Suppressor macrophage treated with lipopolysaccharide for 1 hour (primary cell): ENCODE results near the gene ATP8B4.
A peak's percentile ranks its signal among the peaks of the same experiment; 100 is the strongest.

Experiments used
- DNase-seq, 3 donors: peaks; one replicate each; pipeline ENCODE4 v3.0.0-alpha.2; 2020 to 2022

Gene ATP8B4

GRCh38 chr15:49848807-49849206 is 270.2 kb downstream of the ATP8B4 start:
- DNase-seq: no peak

GRCh38 chr15:49848282-49848724 is 270.7 kb downstream of the ATP8B4 start:
- no peak for DNase-seq

- DNase-seq: no peak
These were observed 271.4 kb downstream of the ATP8B4 start for GRCh38 chr15:49847423-49848281.

GRCh38 chr15:49844390-49844789 is 274.6 kb downstream of the ATP8B4 start:
- DNase-seq: no peak

- DNase-seq: no peak
These were observed 275.3 kb downstream of the ATP8B4 start for GRCh38 chr15:49843725-49844124.

- no peak for DNase-seq
These were observed 276.9 kb downstream of the ATP8B4 start for GRCh38 chr15:49842031-49842730.

- DNase-seq: no peak
These were observed 286.5 kb downstream of the ATP8B4 start for GRCh38 chr15:49832511-49832910.

GRCh38 chr15:49831206-49831965 is 287.6 kb downstream of the ATP8B4 start:
- peak in 1 of 3 donors; percentile 21 for DNase-seq

- DNase-seq: no peak
These were observed 288.6 kb downstream of the ATP8B4 start for GRCh38 chr15:49830391-49830790.

- no peak for DNase-seq
These were observed 291.7 kb downstream of the ATP8B4 start for GRCh38 chr15:49827311-49827710.

- DNase-seq: no peak
These were observed 292.3 kb downstream of the ATP8B4 start for GRCh38 chr15:49826640-49827234.

- no peak for DNase-seq
These were observed 294.3 kb downstream of the ATP8B4 start for GRCh38 chr15:49824775-49825099.

- no peak for DNase-seq
These were observed 294.9 kb downstream of the ATP8B4 start for GRCh38 chr15:49823987-49824774.

GRCh38 chr15:49817100-49817499 is 301.9 kb downstream of the ATP8B4 start:
- no peak for DNase-seq

- DNase-seq: peak in 2 of 3 donors; percentile 11 to 20
These were observed 303.1 kb downstream of the ATP8B4 start for GRCh38 chr15:49815950-49816349.

GRCh38 chr15:49815526-49815925 is 303.5 kb downstream of the ATP8B4 start:
- no peak for DNase-seq

- DNase-seq: no peak
These were observed 304.3 kb downstream of the ATP8B4 start for GRCh38 chr15:49814709-49815108.

GRCh38 chr15:49813625-49814024 is 305.4 kb downstream of the ATP8B4 start:
- no peak for DNase-seq

- no peak for DNase-seq
These were observed 308.3 kb downstream of the ATP8B4 start for GRCh38 chr15:49810720-49811119.

GRCh38 chr15:49809894-49810609 is 309.0 kb downstream of the ATP8B4 start:
- DNase-seq: no peak

GRCh38 chr15:49808341-49808740 is 310.7 kb downstream of the ATP8B4 start:
- no peak for DNase-seq
